Mucosa of descending colon (tissue), 3 donors: ENCODE measurements around the gene SAMD15. TPM values are rescaled to one million over a fixed set of nuclear protein-coding genes. Genes with fewer than 3 reads are reported as not detected.
A peak's percentile ranks its signal among the peaks of the same experiment; 100 is the strongest.
"Not testable (repeated sequence)": the region's sequence is repeated elsewhere in the genome, so short reads cannot be mapped to it uniquely, and the experiment has no call there.

Source experiments
- ATAC-seq: fragments of 200-7000 bp; cut with Tn5 transposase; one replicate; pipeline ENCODE4 v1.9.1; 2020; ENCODE audit warnings: mild to moderate bottlenecking, moderate library complexity
- DNase-seq, 3 donors: peaks; one replicate each; pipeline ENCODE4 v3.0.0-alpha.2; 2020
- H3K36me3 ChIP-seq: fragments of 200-600 bp; one replicate; pipeline ENCODE4 v1.8.0; 2021; ENCODE audit warnings: low read depth, mild to moderate bottlenecking
- H3K4me1 ChIP-seq: fragments of 200-600 bp; one replicate; pipeline ENCODE4 v1.8.0; 2021; ENCODE audit warnings: low read depth, mild to moderate bottlenecking
- H3K4me3 ChIP-seq: fragments of 200-600 bp; one replicate; pipeline ENCODE4 v1.8.0; 2021; ENCODE audit warnings: mild to moderate bottlenecking
- H3K9me3 ChIP-seq: fragments of 200-600 bp; one replicate; pipeline ENCODE4 v1.8.0; 2021; ENCODE audit warnings: mild to moderate bottlenecking
- intact Hi-C, 2 donors: fragments of 100-400 bp; cut with DNase I in 1 of 2; cut with micrococcal nuclease in 1 of 2; formaldehyde crosslinking; loops; one replicate each; pipeline versions ENCODE4 v1.11.0 to v1.11.1; 2022; cut with DNase I, micrococcal nuclease
- total RNA-seq, 3 donors: library from RNA; stranded (reverse); fragmentation: NEBNext Ultra II Directional in 2 of 3; extraction: Animal tissue kit (Norgen Biotek cat#: 25700) in 2 of 3; gene quantifications; one replicate each; pipeline versions ENCODE4 v1.2.1 to v1.2.4, GENCODE V29; 2021 to 2023
- TF ChIP-seq, protein P1 (sequence below): fragments of 200-600 bp; IDR thresholded peaks from one replicate; pipeline ENCODE4 v1.8.0; 2022; ENCODE audit warnings: antibody characterized with exemption, mild to moderate bottlenecking
- donor health status: DM: no; HTN: no; CAD: no; lungs with moderate emphysema.
- donor health status: DM: no; HTN: no; CAD: no.
- donor health status: DM: no; HTN: yes; CAD: no.

Gene SAMD15
- total RNA-seq, 3 donors from 2014 or later, result 0.29 to 0.66 (median 0.43) TPM

DNA sequence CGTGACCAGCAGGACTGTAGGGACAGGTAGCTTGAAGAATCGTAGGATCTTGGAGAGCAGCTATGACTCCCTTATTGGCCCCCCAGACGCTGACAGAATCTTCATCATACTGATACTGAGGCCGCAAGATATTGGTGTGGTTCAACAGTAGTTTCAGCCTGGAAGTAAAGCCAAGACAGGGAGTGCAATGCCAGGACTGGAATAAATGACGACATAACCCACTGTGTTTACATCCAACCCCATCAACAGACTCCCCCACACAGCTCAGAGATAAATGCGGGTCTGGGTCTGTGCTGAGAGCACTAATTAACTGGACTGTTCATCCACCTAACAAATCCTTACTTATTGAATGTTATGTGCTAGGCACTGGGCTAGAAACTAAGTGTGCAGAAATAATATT lies 29.5 kb downstream of the SAMD15 start:
- intact Hi-C loops, result no loop called here

DNA sequence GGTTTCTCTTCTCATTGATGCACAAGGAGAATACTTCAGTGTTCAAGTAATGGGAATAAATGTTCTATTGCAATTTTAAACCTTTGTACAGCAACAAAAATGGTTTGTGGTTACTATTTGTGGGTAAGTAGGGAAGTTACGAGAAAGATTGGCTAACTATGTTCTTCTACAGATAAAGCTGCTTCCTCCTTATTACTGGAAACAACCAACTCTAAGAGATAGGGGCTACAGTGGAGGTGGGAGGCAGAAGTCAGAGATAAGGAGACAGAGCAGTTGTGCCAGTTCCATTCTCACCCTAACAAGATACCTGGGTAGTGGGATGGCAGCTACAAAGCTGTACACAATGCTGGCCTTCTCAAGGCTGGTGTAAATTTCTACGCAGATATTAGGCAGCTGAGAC lies 30.0 kb downstream of the SAMD15 start:
- DNase-seq (no peak), ATAC-seq (no peak)
- Histone ChIP-seq H3K9me3 (no peaks in the 10 kb centered on the region), H3K4me1 (no peaks in the 10 kb centered on the region), H3K36me3 (no peaks in the 10 kb centered on the region), H3K4me3 (no peak overlapping the region)
- intact Hi-C loops, result no loop called here
- TF ChIP-seq, protein P1, sequence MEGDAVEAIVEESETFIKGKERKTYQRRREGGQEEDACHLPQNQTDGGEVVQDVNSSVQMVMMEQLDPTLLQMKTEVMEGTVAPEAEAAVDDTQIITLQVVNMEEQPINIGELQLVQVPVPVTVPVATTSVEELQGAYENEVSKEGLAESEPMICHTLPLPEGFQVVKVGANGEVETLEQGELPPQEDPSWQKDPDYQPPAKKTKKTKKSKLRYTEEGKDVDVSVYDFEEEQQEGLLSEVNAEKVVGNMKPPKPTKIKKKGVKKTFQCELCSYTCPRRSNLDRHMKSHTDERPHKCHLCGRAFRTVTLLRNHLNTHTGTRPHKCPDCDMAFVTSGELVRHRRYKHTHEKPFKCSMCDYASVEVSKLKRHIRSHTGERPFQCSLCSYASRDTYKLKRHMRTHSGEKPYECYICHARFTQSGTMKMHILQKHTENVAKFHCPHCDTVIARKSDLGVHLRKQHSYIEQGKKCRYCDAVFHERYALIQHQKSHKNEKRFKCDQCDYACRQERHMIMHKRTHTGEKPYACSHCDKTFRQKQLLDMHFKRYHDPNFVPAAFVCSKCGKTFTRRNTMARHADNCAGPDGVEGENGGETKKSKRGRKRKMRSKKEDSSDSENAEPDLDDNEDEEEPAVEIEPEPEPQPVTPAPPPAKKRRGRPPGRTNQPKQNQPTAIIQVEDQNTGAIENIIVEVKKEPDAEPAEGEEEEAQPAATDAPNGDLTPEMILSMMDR, result no peak

More for the DNA sequence above, 29.5 kb downstream of the SAMD15 start:
- H3K9me3 ChIP-seq, result no peaks in the 10 kb centered on the region
- H3K4me3 ChIP-seq, result no peak overlapping the region
- ATAC-seq (no peak), DNase-seq (no peak)
- TF ChIP-seq, protein P1, result no peak
- no peaks in the 10 kb centered on the region for H3K36me3 ChIP-seq
- H3K4me1 ChIP-seq, result no peaks in the 10 kb centered on the region

DNA sequence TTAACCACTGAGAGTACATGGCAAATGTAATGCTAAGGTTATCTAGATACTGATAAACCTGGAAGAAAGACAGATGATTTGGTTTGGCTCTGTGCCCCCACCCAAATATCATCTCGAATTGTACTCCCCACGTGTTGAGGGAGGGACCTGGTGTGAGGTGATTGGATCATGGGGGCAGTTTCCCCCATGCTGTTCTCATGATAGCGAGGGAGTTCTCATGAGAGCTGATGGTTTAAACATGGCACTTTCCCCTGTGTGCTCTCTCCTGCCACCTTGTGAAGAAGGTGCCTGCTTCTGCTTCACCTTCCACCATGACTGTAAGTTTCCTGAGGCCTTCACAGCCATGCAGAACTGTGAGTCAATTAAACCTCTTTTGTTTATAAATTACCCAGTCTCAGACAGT lies 32.0 kb downstream of the SAMD15 start:
- H3K4me3 ChIP-seq, result no peak overlapping the region
- intact Hi-C loops, result no loop called here
- peak; percentile 36 for ATAC-seq
- no peaks in the 10 kb centered on the region for H3K36me3 ChIP-seq
- peak in 1 of 3 donors; percentile 18 for DNase-seq
- TF ChIP-seq, protein P1, result no peak
- no peaks in the 10 kb centered on the region for H3K9me3 ChIP-seq
- no peaks in the 10 kb centered on the region for H3K4me1 ChIP-seq

DNA sequence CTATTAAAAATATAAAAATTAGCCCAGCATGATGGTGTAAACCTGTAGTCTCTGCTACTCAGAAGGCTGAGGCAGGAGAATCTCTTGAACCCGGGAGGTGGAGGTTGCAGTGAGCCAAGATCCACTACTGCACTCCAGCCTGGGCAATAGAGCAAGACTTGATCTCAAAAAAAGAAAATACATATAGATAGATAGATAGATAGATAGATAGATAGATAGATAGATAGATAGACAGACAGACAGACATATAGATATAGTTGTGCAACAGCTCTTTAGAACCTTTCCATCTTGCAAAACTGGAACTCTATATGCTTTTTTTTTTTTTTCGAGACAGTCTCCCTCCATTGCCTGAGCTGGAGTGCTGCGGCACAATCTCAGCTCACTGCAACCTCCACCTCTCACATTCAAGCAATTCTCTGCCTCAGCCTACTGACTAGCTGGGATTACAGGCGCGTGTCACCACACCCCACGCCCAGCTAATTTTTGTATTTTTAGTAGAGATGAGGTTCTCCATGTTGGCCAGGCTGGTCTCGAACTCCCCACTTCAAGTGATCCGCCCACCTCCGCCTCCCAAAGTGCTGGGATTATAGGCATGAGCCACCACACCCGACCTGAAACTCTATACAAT lies 38.3 kb downstream of the SAMD15 start:
- H3K4me3 ChIP-seq, intact Hi-C loops, H3K4me1 ChIP-seq, ATAC-seq, DNase-seq, H3K36me3 ChIP-seq: not testable (repeated sequence)
- peaks cover 15% of the 10 kb centered on the region for H3K9me3 ChIP-seq

DNA sequence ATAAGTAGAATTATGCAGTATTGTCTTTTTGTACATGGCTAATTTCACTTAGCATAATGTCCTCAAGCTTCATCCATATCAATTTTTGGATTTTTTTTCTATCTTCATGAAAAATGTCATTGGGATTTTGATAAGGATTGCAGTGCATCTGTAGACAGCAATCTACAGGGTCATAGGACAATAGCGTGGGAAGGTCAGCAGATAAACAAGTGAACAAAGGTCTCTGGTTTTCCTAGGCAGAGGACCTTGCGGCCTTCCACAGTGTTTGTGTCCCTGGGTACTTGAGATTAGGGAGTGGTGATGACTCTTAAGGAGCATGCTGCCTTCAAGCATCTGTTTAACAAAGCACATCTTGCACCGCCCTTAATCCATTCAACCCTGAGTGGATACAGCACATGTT lies 38.9 kb downstream of the SAMD15 start:
- H3K4me3 ChIP-seq, H3K4me1 ChIP-seq, DNase-seq, H3K36me3 ChIP-seq, ATAC-seq, intact Hi-C loops: not testable (repeated sequence)
- H3K9me3 ChIP-seq, result peaks cover 15% of the 10 kb centered on the region

DNA sequence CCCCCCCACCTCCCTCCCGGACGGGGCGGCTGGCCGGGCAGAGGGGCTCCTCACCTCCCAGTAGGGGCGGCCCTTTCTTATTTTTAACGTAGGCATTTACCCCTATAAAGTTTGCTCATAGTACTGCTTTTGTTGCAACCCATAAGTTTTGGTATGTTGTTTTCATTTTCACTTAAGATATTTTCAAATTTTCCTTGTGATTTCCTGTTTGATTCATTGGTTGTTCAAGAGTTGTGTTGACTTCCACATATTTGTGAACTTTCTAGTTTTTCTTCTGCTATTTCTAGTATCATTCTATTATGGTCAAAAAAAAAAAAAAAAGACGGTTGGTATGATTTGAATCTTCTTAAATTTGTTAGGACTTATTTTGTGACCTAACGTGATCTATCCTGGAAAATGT lies 39.7 kb downstream of the SAMD15 start:
- H3K4me3 ChIP-seq, result no peak overlapping the region
- no peaks in the 10 kb centered on the region for H3K4me1 ChIP-seq
- intact Hi-C loops, result no loop called here
- DNase-seq (no peak), ATAC-seq (no peak)
- peaks cover 15% of the 10 kb centered on the region for H3K9me3 ChIP-seq
- TF ChIP-seq, protein P1, result no peak
- no peaks in the 10 kb centered on the region for H3K36me3 ChIP-seq

DNA sequence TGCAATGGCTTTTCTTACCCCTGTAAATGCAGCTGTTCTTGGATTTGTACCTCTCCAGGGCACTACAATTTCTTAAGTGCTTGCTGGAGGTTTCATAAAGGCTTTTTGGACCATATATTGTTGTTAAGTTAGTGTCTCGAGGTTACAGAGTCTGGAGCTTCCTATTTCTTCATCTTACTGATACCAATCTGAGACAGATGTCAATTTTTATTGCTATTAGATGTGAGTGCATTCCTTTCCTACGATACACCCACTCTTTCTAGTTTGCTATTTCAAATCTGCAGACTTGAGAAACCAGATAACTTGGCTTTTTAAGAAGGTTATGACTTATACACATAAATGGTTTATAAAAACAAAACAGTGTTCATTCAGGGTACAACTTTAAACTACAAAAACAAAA lies 44.0 kb downstream of the SAMD15 start:
- no peaks in the 10 kb centered on the region for H3K36me3 ChIP-seq
- peaks cover 15% of the 10 kb centered on the region for H3K9me3 ChIP-seq
- ATAC-seq, result no peak
- DNase-seq, result no peak
- intact Hi-C loops, result no loop called here
- H3K4me3 ChIP-seq, result no peak overlapping the region
- H3K4me1 ChIP-seq, result no peaks in the 10 kb centered on the region
- TF ChIP-seq, protein P1, result no peak
